Gastroesophageal sphincter (tissue), 3 donors: Measurements from ENCODE around the gene CCDC136.

Experiments
- EP300 ChIP-seq: sonication (generic); formaldehyde crosslinking; IDR thresholded peaks from one replicate; pipeline ENCODE4 v1.6.1; 2017; ENCODE audit warnings: antibody characterized with exemption, mild to moderate bottlenecking
- POLR2A ChIP-seq, 2 donors: fragments of 450-650 bp; IDR thresholded peaks; one replicate each; pipeline ENCODE4 v1.6.1; 2017; ENCODE audit warnings: antibody characterized with exemption in 2 of 2, mild to moderate bottlenecking in 2 of 2, moderate library complexity in 1 of 2
- POLR2AphosphoS5 ChIP-seq: sonication (generic); formaldehyde crosslinking; IDR thresholded peaks from one replicate; pipeline ENCODE4 v1.6.1; 2017; ENCODE audit warnings: antibody characterized with exemption
- TF ChIP-seq, protein P1 (sequence below), 4 experiments: fragments of 200-600 bp in 2 of 4; fragments of 450-650 bp in 2 of 4; sonication (generic) in 1 of 4; IDR thresholded peaks; one replicate each; pipeline ENCODE4 v1.5.1; 2017 to 2019; ENCODE audit warnings: antibody characterized with exemption in 4 of 4, mild to moderate bottlenecking in 2 of 4, moderate library complexity in 2 of 4

GRCh38 chr7:128793181-128793547, 1.4 kb downstream of the CCDC136 start:
- TF ChIP-seq POLR2AphosphoS5 (no peak), POLR2A (IDR thresholded peaks at IDR 0.05) (no peak), EP300 (no peak)
- TF ChIP-seq, protein P1, sequence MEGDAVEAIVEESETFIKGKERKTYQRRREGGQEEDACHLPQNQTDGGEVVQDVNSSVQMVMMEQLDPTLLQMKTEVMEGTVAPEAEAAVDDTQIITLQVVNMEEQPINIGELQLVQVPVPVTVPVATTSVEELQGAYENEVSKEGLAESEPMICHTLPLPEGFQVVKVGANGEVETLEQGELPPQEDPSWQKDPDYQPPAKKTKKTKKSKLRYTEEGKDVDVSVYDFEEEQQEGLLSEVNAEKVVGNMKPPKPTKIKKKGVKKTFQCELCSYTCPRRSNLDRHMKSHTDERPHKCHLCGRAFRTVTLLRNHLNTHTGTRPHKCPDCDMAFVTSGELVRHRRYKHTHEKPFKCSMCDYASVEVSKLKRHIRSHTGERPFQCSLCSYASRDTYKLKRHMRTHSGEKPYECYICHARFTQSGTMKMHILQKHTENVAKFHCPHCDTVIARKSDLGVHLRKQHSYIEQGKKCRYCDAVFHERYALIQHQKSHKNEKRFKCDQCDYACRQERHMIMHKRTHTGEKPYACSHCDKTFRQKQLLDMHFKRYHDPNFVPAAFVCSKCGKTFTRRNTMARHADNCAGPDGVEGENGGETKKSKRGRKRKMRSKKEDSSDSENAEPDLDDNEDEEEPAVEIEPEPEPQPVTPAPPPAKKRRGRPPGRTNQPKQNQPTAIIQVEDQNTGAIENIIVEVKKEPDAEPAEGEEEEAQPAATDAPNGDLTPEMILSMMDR (IDR thresholded peaks at IDR 0.05), result no peak
